Measurements from ENCODE around the gene GSTA4.

GRCh38 chr6:53020005-53020744, 25.1 kb upstream of the GSTA4 start:
- TF ChIP-seq ESRRG (CRISPR knock-in tag; IDR thresholded peaks at IDR 0.05), result no peak
- no peak for TF ChIP-seq CREB5 (CRISPR knock-in tag; IDR thresholded peaks at IDR 0.05; ENCODE audit: low read depth)
- TF ChIP-seq GLIS3 (CRISPR knock-in tag; IDR thresholded peaks at IDR 0.05), result no peak
- no peak for TF ChIP-seq ARNTL (CRISPR knock-in tag; IDR thresholded peaks at IDR 0.05; ENCODE audit: borderline replicate concordance, low read depth)
- no peak for TF ChIP-seq PATZ1 (CRISPR knock-in tag; IDR thresholded peaks at IDR 0.05; ENCODE audit: borderline replicate concordance)
- TF ChIP-seq POU6F1 (CRISPR knock-in tag; IDR thresholded peaks at IDR 0.05; ENCODE audit: borderline replicate concordance, low read depth), result no peak
- no peak for TF ChIP-seq TOX (CRISPR knock-in tag; IDR thresholded peaks at IDR 0.05; ENCODE audit: borderline replicate concordance)
- TF ChIP-seq TSHZ2 (CRISPR knock-in tag; IDR thresholded peaks at IDR 0.05), result no peak
- no peak for TF ChIP-seq ZFP3 (CRISPR knock-in tag; IDR thresholded peaks at IDR 0.05)
- TF ChIP-seq PPARA (CRISPR knock-in tag; IDR thresholded peaks at IDR 0.05; ENCODE audit: borderline replicate concordance), result no peak
- TF ChIP-seq CSRNP3 (CRISPR knock-in tag; IDR thresholded peaks at IDR 0.05), result no peak

Data from SK-N-SH treated with all-trans-retinoic acid at 6 μM for 48 hours (cell line).